Neural cell (in vitro differentiated cells): ENCODE results near the gene MALRD1. TPM values are rescaled to one million over a fixed set of nuclear protein-coding genes. Genes with fewer than 3 reads are reported as not detected.

Source experiments
- H2AFZ ChIP-seq: fragments of 200-600, 300-800 bp; sonication (generic), shearing (Covaris generic); 2 replicates; pipeline ENCODE4 v1.6.0; 2014; ENCODE audit warnings: low read depth, mild to moderate bottlenecking, antibody characterized with exemption, low read length, moderate library complexity
- H3F3A ChIP-seq: fragments of 200-600 bp; shearing (Covaris generic); 2 replicates; pipeline ENCODE4 v1.6.1; 2016; ENCODE audit warnings: mild to moderate bottlenecking, moderate library complexity, mixed read lengths, antibody characterized with exemption, low read length; ENCODE audit not compliant: insufficient read depth, poor library complexity, severe bottlenecking
- H3K27ac ChIP-seq: fragments of 200-600, 300-800 bp; sonication (generic), shearing (Covaris generic); 2 replicates; pipeline ENCODE4 v1.5.1; 2014; ENCODE audit warnings: mild to moderate bottlenecking, low read length, moderate library complexity
- H3K27me3 ChIP-seq: fragments of 300-800, 200-600 bp; sonication (generic), shearing (Covaris generic); 2 replicates; pipeline ENCODE4 v1.6.0; 2014; ENCODE audit warnings: mild to moderate bottlenecking, low read depth, low read length, moderate library complexity; ENCODE audit not compliant: insufficient read depth
- H3K36me3 ChIP-seq: fragments of 300-800, 200-600 bp; sonication (generic), shearing (Covaris generic); 2 replicates; pipeline ENCODE4 v1.5.1; 2014; ENCODE audit warnings: mild to moderate bottlenecking, antibody characterized with exemption, low read length, moderate library complexity; ENCODE audit not compliant: insufficient read depth
- H3K4me2 ChIP-seq: fragments of 300-800, 200-600 bp; sonication (generic), shearing (Covaris generic); 2 replicates; pipeline ENCODE4 v1.6.0; 2014; ENCODE audit warnings: mild to moderate bottlenecking, low read length
- H3K4me3 ChIP-seq: fragments of 300-800, 200-600 bp; sonication (generic), shearing (Covaris generic); 2 replicates; pipeline ENCODE4 v1.5.1; 2014; ENCODE audit warnings: mild to moderate bottlenecking, low read length, moderate library complexity
- H3K79me2 ChIP-seq: fragments of 200-600 bp; shearing (Covaris generic); replicated peaks from 2 replicates; pipeline ENCODE4 v1.6.0; 2014; ENCODE audit warnings: mild to moderate bottlenecking, low read length, moderate library complexity; ENCODE audit not compliant: insufficient read depth
- H3K9ac ChIP-seq: fragments of 300-800, 200-600 bp; sonication (generic), shearing (Covaris generic); 2 replicates; pipeline ENCODE4 v1.6.1; 2016; ENCODE audit warnings: mild to moderate bottlenecking, low read length, mixed read lengths
- H3K9me2 ChIP-seq: fragments of 200-600 bp; shearing (Covaris generic); 2 replicates; pipeline ENCODE4 v1.6.1; 2016; ENCODE audit warnings: mild to moderate bottlenecking, low read length, mixed read lengths; ENCODE audit not compliant: insufficient read depth
- H3K9me3 ChIP-seq: fragments of 200-600, 300-800 bp; sonication (generic), shearing (Covaris generic); 2 replicates; pipeline ENCODE4 v1.6.1; 2016; ENCODE audit warnings: mild to moderate bottlenecking, mixed run types, low read length, moderate library complexity, mixed read lengths
- H4K20me1 ChIP-seq: fragments of 200-600 bp; shearing (Covaris generic); 2 replicates; pipeline ENCODE4 v1.6.1; 2016; ENCODE audit warnings: mild to moderate bottlenecking, mixed run types; ENCODE audit not compliant: insufficient read depth
- EP300 ChIP-seq: fragments of 450-650 bp; conservative IDR thresholded peaks from 2 replicates; pipeline ENCODE4 v1.6.1; 2014; ENCODE audit warnings: antibody characterized with exemption, mild to moderate bottlenecking, moderate library complexity; ENCODE audit not compliant: poor library complexity, severe bottlenecking
- EZH2 ChIP-seq: fragments of 200-600, 300-800 bp; shearing (Covaris generic), sonication (generic); IDR thresholded peaks from 2 replicates; pipeline ENCODE4 v1.6.1; 2014; ENCODE audit warnings: antibody characterized with exemption, low read length, borderline replicate concordance, mild to moderate bottlenecking; ENCODE audit not compliant: insufficient read depth, poor library complexity, severe bottlenecking
- MXI1 ChIP-seq: fragments of 450-650 bp; conservative IDR thresholded peaks from 2 replicates; pipeline ENCODE4 v1.6.1; 2014; ENCODE audit warnings: antibody characterized with exemption, mild to moderate bottlenecking; ENCODE audit not compliant: poor library complexity, severe bottlenecking
- POLR2AphosphoS5 ChIP-seq: IDR thresholded peaks from 2 replicates; pipeline ENCODE4 v1.6.1; 2012
- RAD21 ChIP-seq: fragments of 450-650 bp; conservative IDR thresholded peaks from 2 replicates; pipeline ENCODE4 v1.6.1; 2014; ENCODE audit warnings: antibody characterized with exemption, mild to moderate bottlenecking, moderate library complexity
- SMC3 ChIP-seq: fragments of 450-650 bp; conservative IDR thresholded peaks from 2 replicates; pipeline ENCODE4 v1.6.1; 2014; ENCODE audit warnings: antibody characterized with exemption, mild to moderate bottlenecking, moderate library complexity; ENCODE audit not compliant: poor library complexity
- TAF1 ChIP-seq: IDR thresholded peaks from 2 replicates; pipeline ENCODE4 v1.6.1; 2012; ENCODE audit warnings: low read depth
- polyA plus RNA-seq: library from polyadenylated mRNA; depleted of rRNA; stranded (reverse); fragments of >200 nt; gene quantifications from 2 replicates; pipeline ENCODE4 v1.2.3, GENCODE V29; 2014
- TF ChIP-seq, protein P1 (sequence below): IDR thresholded peaks from 2 replicates; pipeline ENCODE4 v1.6.1; 2012; ENCODE audit warnings: borderline replicate concordance
- TF ChIP-seq, protein P2 (sequence below): fragments of 450-650 bp; IDR thresholded peaks from 2 replicates; pipeline ENCODE4 v1.5.1; 2014; ENCODE audit warnings: antibody characterized with exemption, mild to moderate bottlenecking, moderate library complexity; ENCODE audit not compliant: poor library complexity, severe bottlenecking

MALRD1 gene
- polyA plus RNA-seq, 1 donor from 2014 or later: 0.21 TPM

DNA sequence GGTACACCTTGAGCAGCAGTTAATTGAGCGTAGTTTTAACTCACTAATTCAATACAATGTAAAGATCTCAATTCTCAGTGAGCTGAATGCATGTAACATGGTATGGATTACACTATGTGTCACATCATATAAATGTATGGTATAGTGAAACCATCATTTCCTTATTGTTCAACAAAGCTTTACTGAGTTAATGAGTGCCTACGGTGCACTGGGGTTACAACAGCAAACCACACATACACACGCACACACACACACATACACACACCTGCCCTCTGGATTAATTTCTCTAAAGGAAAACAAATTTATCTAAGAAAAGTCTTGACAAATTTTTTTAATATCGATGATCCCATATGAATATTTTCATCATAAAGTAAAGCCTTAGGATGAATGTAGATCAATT lies 369.1 kb downstream of the MALRD1 start:
- TF ChIP-seq SMC3 (no peak), EP300 (no peak), POLR2AphosphoS5 (no peak), EZH2 (no peak), TAF1 (no peak), RAD21 (no peak), MXI1 (no peak)
- TF ChIP-seq, protein P1, sequence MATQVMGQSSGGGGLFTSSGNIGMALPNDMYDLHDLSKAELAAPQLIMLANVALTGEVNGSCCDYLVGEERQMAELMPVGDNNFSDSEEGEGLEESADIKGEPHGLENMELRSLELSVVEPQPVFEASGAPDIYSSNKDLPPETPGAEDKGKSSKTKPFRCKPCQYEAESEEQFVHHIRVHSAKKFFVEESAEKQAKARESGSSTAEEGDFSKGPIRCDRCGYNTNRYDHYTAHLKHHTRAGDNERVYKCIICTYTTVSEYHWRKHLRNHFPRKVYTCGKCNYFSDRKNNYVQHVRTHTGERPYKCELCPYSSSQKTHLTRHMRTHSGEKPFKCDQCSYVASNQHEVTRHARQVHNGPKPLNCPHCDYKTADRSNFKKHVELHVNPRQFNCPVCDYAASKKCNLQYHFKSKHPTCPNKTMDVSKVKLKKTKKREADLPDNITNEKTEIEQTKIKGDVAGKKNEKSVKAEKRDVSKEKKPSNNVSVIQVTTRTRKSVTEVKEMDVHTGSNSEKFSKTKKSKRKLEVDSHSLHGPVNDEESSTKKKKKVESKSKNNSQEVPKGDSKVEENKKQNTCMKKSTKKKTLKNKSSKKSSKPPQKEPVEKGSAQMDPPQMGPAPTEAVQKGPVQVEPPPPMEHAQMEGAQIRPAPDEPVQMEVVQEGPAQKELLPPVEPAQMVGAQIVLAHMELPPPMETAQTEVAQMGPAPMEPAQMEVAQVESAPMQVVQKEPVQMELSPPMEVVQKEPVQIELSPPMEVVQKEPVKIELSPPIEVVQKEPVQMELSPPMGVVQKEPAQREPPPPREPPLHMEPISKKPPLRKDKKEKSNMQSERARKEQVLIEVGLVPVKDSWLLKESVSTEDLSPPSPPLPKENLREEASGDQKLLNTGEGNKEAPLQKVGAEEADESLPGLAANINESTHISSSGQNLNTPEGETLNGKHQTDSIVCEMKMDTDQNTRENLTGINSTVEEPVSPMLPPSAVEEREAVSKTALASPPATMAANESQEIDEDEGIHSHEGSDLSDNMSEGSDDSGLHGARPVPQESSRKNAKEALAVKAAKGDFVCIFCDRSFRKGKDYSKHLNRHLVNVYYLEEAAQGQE: no peak
- TF ChIP-seq, protein P2, sequence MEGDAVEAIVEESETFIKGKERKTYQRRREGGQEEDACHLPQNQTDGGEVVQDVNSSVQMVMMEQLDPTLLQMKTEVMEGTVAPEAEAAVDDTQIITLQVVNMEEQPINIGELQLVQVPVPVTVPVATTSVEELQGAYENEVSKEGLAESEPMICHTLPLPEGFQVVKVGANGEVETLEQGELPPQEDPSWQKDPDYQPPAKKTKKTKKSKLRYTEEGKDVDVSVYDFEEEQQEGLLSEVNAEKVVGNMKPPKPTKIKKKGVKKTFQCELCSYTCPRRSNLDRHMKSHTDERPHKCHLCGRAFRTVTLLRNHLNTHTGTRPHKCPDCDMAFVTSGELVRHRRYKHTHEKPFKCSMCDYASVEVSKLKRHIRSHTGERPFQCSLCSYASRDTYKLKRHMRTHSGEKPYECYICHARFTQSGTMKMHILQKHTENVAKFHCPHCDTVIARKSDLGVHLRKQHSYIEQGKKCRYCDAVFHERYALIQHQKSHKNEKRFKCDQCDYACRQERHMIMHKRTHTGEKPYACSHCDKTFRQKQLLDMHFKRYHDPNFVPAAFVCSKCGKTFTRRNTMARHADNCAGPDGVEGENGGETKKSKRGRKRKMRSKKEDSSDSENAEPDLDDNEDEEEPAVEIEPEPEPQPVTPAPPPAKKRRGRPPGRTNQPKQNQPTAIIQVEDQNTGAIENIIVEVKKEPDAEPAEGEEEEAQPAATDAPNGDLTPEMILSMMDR: no peak

DNA sequence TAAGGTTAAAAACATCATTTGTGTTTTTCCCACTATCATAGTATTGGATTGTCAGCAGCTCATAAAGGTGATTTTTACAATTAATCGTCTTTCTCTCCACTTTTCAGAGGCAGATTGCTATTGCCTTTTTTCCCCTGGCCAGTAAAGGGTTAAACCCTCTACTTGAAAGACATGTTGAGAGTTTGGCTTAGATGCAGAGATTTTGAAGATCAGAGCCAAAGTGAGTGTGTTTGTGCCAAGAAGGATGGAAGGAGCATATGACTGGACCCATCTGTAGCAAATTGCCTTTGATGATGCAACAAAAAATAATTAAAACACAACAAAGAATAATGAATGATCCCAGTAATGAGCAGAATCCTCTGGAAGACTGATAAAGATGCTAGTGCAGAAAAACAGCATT lies 373.1 kb downstream of the MALRD1 start:
- Histone ChIP-seq H4K20me1 (no peaks in the 10 kb centered on the region), H3K36me3 (no peaks in the 10 kb centered on the region), H3K4me3 (no peak overlapping the region), H3K4me2 (no peak overlapping the region), H3K9me3 (no peaks in the 10 kb centered on the region), H3K79me2 (no peaks in the 10 kb centered on the region), H3F3A (no peaks in the 10 kb centered on the region), H2AFZ (no peak overlapping the region), H3K9ac (no peak overlapping the region), H3K9me2 (no peaks in the 10 kb centered on the region), H3K27me3 (no peaks in the 10 kb centered on the region), H3K27ac (no peak overlapping the region)
- TF ChIP-seq, protein P2: no peak
- TF ChIP-seq RAD21 (no peak), MXI1 (no peak), EP300 (no peak), TAF1 (no peak), EZH2 (no peak), SMC3 (no peak), POLR2AphosphoS5 (no peak)
- TF ChIP-seq, protein P1: no peak

More for the DNA sequence above, 369.1 kb downstream of the MALRD1 start:
- H3K4me2 ChIP-seq: no peak overlapping the region
- H4K20me1 ChIP-seq: no peaks in the 10 kb centered on the region
- H3K79me2 ChIP-seq: no peaks in the 10 kb centered on the region
- no peak overlapping the region for H3K4me3 ChIP-seq
- no peaks in the 10 kb centered on the region for H3K36me3 ChIP-seq
- H3K27me3 ChIP-seq: no peaks in the 10 kb centered on the region
- H2AFZ ChIP-seq: no peak overlapping the region
- no peaks in the 10 kb centered on the region for H3F3A ChIP-seq
- H3K9me2 ChIP-seq: no peaks in the 10 kb centered on the region
- H3K9me3 ChIP-seq: no peaks in the 10 kb centered on the region
- H3K27ac ChIP-seq: no peak overlapping the region
- H3K9ac ChIP-seq: no peak overlapping the region
